ENCODE measurements around the gene COL6A1. TPM values are rescaled to one million over a fixed set of nuclear protein-coding genes. Genes with fewer than 3 reads are reported as not detected.

COL6A1 gene
- total RNA-seq, 1 experiment from 2014 or later: 221 TPM

GRCh38 chr21:46027851-46028493, 46.4 kb downstream of the COL6A1 start:
- peaks cover 11% of the 10 kb centered on the region for H3K9me3 Mint-ChIP-seq
- no peaks in the 10 kb centered on the region for H3K27me3 Mint-ChIP-seq (ENCODE audit: low read depth)
- no peaks in the 10 kb centered on the region for H3K36me3 Mint-ChIP-seq
- ChIA-PET POLR2A (no interaction called here), CTCF (interaction anchor here (1.3 kb wide), 1 partner anchor 115 kb away, joined by 4 read pairs; no protein-coding TSS in a partner anchor)
- ATAC-seq (no peak), DNase-seq (ENCODE audit: low spot score) (no peak)
- TF ChIP-seq ETV6 (CRISPR knock-in tag; IDR thresholded peaks at IDR 0.05): no peak
- TF ChIP-seq NR1H2 (CRISPR knock-in tag; IDR thresholded peaks at IDR 0.05): no peak
- TF ChIP-seq, protein P1, sequence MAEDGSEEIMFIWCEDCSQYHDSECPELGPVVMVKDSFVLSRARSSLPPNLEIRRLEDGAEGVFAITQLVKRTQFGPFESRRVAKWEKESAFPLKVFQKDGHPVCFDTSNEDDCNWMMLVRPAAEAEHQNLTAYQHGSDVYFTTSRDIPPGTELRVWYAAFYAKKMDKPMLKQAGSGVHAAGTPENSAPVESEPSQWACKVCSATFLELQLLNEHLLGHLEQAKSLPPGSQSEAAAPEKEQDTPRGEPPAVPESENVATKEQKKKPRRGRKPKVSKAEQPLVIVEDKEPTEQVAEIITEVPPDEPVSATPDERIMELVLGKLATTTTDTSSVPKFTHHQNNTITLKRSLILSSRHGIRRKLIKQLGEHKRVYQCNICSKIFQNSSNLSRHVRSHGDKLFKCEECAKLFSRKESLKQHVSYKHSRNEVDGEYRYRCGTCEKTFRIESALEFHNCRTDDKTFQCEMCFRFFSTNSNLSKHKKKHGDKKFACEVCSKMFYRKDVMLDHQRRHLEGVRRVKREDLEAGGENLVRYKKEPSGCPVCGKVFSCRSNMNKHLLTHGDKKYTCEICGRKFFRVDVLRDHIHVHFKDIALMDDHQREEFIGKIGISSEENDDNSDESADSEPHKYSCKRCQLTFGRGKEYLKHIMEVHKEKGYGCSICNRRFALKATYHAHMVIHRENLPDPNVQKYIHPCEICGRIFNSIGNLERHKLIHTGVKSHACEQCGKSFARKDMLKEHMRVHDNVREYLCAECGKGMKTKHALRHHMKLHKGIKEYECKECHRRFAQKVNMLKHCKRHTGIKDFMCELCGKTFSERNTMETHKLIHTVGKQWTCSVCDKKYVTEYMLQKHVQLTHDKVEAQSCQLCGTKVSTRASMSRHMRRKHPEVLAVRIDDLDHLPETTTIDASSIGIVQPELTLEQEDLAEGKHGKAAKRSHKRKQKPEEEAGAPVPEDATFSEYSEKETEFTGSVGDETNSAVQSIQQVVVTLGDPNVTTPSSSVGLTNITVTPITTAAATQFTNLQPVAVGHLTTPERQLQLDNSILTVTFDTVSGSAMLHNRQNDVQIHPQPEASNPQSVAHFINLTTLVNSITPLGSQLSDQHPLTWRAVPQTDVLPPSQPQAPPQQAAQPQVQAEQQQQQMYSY (CRISPR knock-in tag; IDR thresholded peaks at IDR 0.05): no peak
- no peak for TF ChIP-seq EMX1 (CRISPR knock-in tag; IDR thresholded peaks at IDR 0.05)
- no peak for TF ChIP-seq ZNF671 (CRISPR knock-in tag; IDR thresholded peaks at IDR 0.05)
- TF ChIP-seq CREM (CRISPR knock-in tag; IDR thresholded peaks at IDR 0.05): no peak
- TF ChIP-seq NFYB (CRISPR knock-in tag; conservative IDR thresholded peaks at IDR 0.05; ENCODE audit: low read depth): no peak
- TF ChIP-seq ESRRA (CRISPR knock-in tag; IDR thresholded peaks at IDR 0.05; ENCODE audit: borderline replicate concordance): no peak
- TF ChIP-seq, protein P2, sequence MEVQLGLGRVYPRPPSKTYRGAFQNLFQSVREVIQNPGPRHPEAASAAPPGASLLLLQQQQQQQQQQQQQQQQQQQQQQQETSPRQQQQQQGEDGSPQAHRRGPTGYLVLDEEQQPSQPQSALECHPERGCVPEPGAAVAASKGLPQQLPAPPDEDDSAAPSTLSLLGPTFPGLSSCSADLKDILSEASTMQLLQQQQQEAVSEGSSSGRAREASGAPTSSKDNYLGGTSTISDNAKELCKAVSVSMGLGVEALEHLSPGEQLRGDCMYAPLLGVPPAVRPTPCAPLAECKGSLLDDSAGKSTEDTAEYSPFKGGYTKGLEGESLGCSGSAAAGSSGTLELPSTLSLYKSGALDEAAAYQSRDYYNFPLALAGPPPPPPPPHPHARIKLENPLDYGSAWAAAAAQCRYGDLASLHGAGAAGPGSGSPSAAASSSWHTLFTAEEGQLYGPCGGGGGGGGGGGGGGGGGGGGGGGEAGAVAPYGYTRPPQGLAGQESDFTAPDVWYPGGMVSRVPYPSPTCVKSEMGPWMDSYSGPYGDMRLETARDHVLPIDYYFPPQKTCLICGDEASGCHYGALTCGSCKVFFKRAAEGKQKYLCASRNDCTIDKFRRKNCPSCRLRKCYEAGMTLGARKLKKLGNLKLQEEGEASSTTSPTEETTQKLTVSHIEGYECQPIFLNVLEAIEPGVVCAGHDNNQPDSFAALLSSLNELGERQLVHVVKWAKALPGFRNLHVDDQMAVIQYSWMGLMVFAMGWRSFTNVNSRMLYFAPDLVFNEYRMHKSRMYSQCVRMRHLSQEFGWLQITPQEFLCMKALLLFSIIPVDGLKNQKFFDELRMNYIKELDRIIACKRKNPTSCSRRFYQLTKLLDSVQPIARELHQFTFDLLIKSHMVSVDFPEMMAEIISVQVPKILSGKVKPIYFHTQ (CRISPR knock-in tag; IDR thresholded peaks at IDR 0.05): no peak
- TF ChIP-seq IRF1 (CRISPR knock-in tag; IDR thresholded peaks at IDR 0.05): no peak
- TF ChIP-seq, protein P3, sequence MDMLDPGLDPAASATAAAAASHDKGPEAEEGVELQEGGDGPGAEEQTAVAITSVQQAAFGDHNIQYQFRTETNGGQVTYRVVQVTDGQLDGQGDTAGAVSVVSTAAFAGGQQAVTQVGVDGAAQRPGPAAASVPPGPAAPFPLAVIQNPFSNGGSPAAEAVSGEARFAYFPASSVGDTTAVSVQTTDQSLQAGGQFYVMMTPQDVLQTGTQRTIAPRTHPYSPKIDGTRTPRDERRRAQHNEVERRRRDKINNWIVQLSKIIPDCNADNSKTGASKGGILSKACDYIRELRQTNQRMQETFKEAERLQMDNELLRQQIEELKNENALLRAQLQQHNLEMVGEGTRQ (CRISPR knock-in tag; IDR thresholded peaks at IDR 0.05): no peak
- no peak for TF ChIP-seq RORB (CRISPR knock-in tag; IDR thresholded peaks at IDR 0.05)
- no peak for TF ChIP-seq ZNF532 (CRISPR knock-in tag; IDR thresholded peaks at IDR 0.05; ENCODE audit: borderline replicate concordance)
- TF ChIP-seq IRF2 (CRISPR knock-in tag; IDR thresholded peaks at IDR 0.05; ENCODE audit: borderline replicate concordance, low read depth): no peak
- no peak for TF ChIP-seq AFF4 (CRISPR knock-in tag; IDR thresholded peaks at IDR 0.05; ENCODE audit: borderline replicate concordance)
- no peak for TF ChIP-seq ZNF396 (CRISPR knock-in tag; IDR thresholded peaks at IDR 0.05; ENCODE audit: borderline replicate concordance)
- TF ChIP-seq ZNF416 (CRISPR knock-in tag; IDR thresholded peaks at IDR 0.05): no peak
- TF ChIP-seq ELF4 (CRISPR knock-in tag; IDR thresholded peaks at IDR 0.05; ENCODE audit: low read depth): no peak
- no peak for TF ChIP-seq ZBTB43 (CRISPR knock-in tag; IDR thresholded peaks at IDR 0.05)
- H3K27ac Mint-ChIP-seq: no peak overlapping the region
- no peak overlapping the region for H3K4me3 Mint-ChIP-seq
- peaks cover 11% of the 10 kb centered on the region for H3K4me1 Mint-ChIP-seq
